Liver (tissue), 3 donors: Measurements from ENCODE around the gene AMN1.

Experiments used
- EGR1 ChIP-seq, 2 donors: IDR thresholded peaks; 2 replicates each; pipeline ENCODE4 v1.6.1; 2016 to 2018; ENCODE audit warnings: antibody characterized with exemption in 2 of 2, low read depth in 2 of 2
- FOXA1 ChIP-seq: IDR thresholded peaks from 2 replicates; pipeline ENCODE4 v1.6.1; 2016; ENCODE audit warnings: antibody characterized with exemption
- GABPA ChIP-seq, 2 donors: IDR thresholded peaks in 1 of 2; conservative IDR thresholded peaks in 1 of 2; 2 replicates each; pipeline ENCODE4 v1.6.1; 2016; ENCODE audit warnings: antibody characterized with exemption in 2 of 2, mild to moderate bottlenecking in 1 of 2, moderate library complexity in 1 of 2
- HNF4G ChIP-seq: IDR thresholded peaks from 2 replicates; pipeline ENCODE4 v1.6.1; 2016; ENCODE audit warnings: antibody characterized with exemption
- JUND ChIP-seq, 2 donors: IDR thresholded peaks; 2 replicates each; pipeline ENCODE4 v1.6.1; 2016; ENCODE audit warnings: antibody characterized with exemption in 2 of 2
- RAD21 ChIP-seq, 2 donors: IDR thresholded peaks; 2 replicates each; pipeline ENCODE4 v1.6.1; 2016; ENCODE audit warnings: antibody characterized with exemption in 2 of 2, mild to moderate bottlenecking in 2 of 2
- RXRA ChIP-seq, 2 donors: IDR thresholded peaks; 2 replicates each; pipeline ENCODE4 v1.6.1; 2017 to 2018; ENCODE audit warnings: antibody characterized with exemption in 2 of 2, mild to moderate bottlenecking in 1 of 2
- SP1 ChIP-seq: IDR thresholded peaks from 2 replicates; pipeline ENCODE4 v1.6.1; 2018; ENCODE audit warnings: antibody characterized with exemption, mild to moderate bottlenecking
- TAF1 ChIP-seq: conservative IDR thresholded peaks from 2 replicates; pipeline ENCODE4 v1.6.1; 2016; ENCODE audit warnings: antibody characterized with exemption, mild to moderate bottlenecking
- YY1 ChIP-seq: IDR thresholded peaks from 2 replicates; pipeline ENCODE4 v1.6.1; 2016; ENCODE audit warnings: antibody characterized with exemption, mild to moderate bottlenecking
- TF ChIP-seq, protein P1 (sequence below): fragments of 150-350 bp; IDR thresholded peaks from 2 replicates; pipeline ENCODE4 v1.5.1; 2017; ENCODE audit warnings: improper control_type of control experiment, low read depth, low read length; ENCODE audit not compliant: missing input control
- TF ChIP-seq, protein P2 (sequence below): IDR thresholded peaks from 2 replicates; pipeline ENCODE4 v1.6.1; 2016; ENCODE audit warnings: antibody characterized with exemption
- TF ChIP-seq, protein P3 (sequence below): IDR thresholded peaks from 2 replicates; pipeline ENCODE4 v1.6.1; 2016; ENCODE audit warnings: antibody characterized with exemption
- TF ChIP-seq, protein P4 (sequence below): IDR thresholded peaks from 2 replicates; pipeline ENCODE4 v1.6.1; 2016; ENCODE audit warnings: antibody characterized with exemption, mild to moderate bottlenecking
- donor health status: healthy.
- donor health status: healthy.

DNA sequence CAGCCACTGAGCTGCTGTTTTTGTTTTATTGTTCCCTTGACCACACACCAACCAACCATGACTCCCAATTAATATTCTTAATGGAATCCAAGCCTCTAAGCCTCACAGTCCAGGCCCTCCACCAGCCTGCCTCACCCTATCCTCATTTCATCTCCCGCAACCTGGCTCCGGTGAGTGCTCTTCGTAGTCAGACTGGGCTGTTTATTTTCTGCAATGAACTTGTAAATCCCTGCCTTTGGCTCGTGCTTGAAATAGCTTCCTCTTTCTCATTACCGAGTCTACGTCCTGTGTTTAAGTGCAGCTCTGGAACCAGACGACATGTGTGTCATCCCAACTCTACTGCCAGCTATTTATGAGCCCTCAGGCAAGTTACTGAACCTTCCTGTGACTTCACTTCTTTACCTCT lies 81.7 kb downstream of the AMN1 start:
- TF ChIP-seq GABPA (IDR thresholded peaks at IDR 0.05 in 1 of 2, conservative IDR thresholded peaks at IDR 0.05 in 1 of 2), result no peak
- TF ChIP-seq, protein P1, sequence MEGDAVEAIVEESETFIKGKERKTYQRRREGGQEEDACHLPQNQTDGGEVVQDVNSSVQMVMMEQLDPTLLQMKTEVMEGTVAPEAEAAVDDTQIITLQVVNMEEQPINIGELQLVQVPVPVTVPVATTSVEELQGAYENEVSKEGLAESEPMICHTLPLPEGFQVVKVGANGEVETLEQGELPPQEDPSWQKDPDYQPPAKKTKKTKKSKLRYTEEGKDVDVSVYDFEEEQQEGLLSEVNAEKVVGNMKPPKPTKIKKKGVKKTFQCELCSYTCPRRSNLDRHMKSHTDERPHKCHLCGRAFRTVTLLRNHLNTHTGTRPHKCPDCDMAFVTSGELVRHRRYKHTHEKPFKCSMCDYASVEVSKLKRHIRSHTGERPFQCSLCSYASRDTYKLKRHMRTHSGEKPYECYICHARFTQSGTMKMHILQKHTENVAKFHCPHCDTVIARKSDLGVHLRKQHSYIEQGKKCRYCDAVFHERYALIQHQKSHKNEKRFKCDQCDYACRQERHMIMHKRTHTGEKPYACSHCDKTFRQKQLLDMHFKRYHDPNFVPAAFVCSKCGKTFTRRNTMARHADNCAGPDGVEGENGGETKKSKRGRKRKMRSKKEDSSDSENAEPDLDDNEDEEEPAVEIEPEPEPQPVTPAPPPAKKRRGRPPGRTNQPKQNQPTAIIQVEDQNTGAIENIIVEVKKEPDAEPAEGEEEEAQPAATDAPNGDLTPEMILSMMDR, result no peak
- TF ChIP-seq, protein P2, sequence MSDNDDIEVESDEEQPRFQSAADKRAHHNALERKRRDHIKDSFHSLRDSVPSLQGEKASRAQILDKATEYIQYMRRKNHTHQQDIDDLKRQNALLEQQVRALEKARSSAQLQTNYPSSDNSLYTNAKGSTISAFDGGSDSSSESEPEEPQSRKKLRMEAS, result no peak
- TF ChIP-seq EGR1 (IDR thresholded peaks at IDR 0.05; ENCODE audit: low read depth in 2 of 2), result no peak
- TF ChIP-seq, protein P3, sequence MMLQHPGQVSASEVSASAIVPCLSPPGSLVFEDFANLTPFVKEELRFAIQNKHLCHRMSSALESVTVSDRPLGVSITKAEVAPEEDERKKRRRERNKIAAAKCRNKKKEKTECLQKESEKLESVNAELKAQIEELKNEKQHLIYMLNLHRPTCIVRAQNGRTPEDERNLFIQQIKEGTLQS, result no peak
- TF ChIP-seq, protein P4, sequence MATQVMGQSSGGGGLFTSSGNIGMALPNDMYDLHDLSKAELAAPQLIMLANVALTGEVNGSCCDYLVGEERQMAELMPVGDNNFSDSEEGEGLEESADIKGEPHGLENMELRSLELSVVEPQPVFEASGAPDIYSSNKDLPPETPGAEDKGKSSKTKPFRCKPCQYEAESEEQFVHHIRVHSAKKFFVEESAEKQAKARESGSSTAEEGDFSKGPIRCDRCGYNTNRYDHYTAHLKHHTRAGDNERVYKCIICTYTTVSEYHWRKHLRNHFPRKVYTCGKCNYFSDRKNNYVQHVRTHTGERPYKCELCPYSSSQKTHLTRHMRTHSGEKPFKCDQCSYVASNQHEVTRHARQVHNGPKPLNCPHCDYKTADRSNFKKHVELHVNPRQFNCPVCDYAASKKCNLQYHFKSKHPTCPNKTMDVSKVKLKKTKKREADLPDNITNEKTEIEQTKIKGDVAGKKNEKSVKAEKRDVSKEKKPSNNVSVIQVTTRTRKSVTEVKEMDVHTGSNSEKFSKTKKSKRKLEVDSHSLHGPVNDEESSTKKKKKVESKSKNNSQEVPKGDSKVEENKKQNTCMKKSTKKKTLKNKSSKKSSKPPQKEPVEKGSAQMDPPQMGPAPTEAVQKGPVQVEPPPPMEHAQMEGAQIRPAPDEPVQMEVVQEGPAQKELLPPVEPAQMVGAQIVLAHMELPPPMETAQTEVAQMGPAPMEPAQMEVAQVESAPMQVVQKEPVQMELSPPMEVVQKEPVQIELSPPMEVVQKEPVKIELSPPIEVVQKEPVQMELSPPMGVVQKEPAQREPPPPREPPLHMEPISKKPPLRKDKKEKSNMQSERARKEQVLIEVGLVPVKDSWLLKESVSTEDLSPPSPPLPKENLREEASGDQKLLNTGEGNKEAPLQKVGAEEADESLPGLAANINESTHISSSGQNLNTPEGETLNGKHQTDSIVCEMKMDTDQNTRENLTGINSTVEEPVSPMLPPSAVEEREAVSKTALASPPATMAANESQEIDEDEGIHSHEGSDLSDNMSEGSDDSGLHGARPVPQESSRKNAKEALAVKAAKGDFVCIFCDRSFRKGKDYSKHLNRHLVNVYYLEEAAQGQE, result no peak
- no peak for TF ChIP-seq SP1
- no peak for TF ChIP-seq TAF1
- no peak for TF ChIP-seq JUND (IDR thresholded peaks at IDR 0.05)
- TF ChIP-seq RAD21 (IDR thresholded peaks at IDR 0.05), result no peak
- no peak for TF ChIP-seq RXRA (IDR thresholded peaks at IDR 0.05)
- no peak for TF ChIP-seq HNF4G
- TF ChIP-seq FOXA1, result no peak
- no peak for TF ChIP-seq YY1
